CD4-positive, alpha-beta T cell (primary cell): ENCODE measurements around the gene LCE1C. TPM values are rescaled to one million over a fixed set of nuclear protein-coding genes. Genes with fewer than 3 reads are reported as not detected.

Experiments used
- ATAC-seq: fragments of 200-7000 bp; cut with Tn5 transposase; one replicate; pipeline ENCODE4 v1.10.0; 2022; ENCODE audit warnings: mild to moderate bottlenecking; ENCODE audit not compliant: poor library complexity
- CTCF ChIA-PET: fragments of 350-600 bp; sonication (Branson Sonifier 250); formaldehyde crosslinking; loops from one replicate; lab custom pipeline; 2021; ENCODE audit warnings: antibody characterized with exemption, inconsistent platforms; lab: Charles Lee
- POLR2A ChIA-PET: fragments of 350-600 bp; sonication (Branson Sonifier 250); formaldehyde crosslinking; loops from one replicate; lab custom pipeline; 2021; ENCODE audit warnings: antibody characterized with exemption, inconsistent platforms; lab: Charles Lee
- DNase-seq, 14 experiments: peaks; one replicate each; pipeline ENCODE4 v3.0.0-alpha.2; 2013 to 2020; ENCODE audit warnings: mixed read lengths in 2 of 14
- H3K27ac ChIP-seq, 2 donors: one replicate each; pipeline versions ENCODE4 v1.5.1 to v1.7.0; 2013; ENCODE audit warnings: low read length in 2 of 2, low read depth in 1 of 2, mild to moderate bottlenecking in 1 of 2
- H3K27me3 ChIP-seq, 2 experiments: 1 replicate in 1 of 2; 2 replicates in 1 of 2; pipeline versions ENCODE4 v1.6.1 to v1.7.0; 2013; ENCODE audit warnings: low read length in 2 of 2, control low read depth in 1 of 2, mild to moderate bottlenecking in 1 of 2, moderate library complexity in 1 of 2; ENCODE audit not compliant: insufficient read depth in 2 of 2, control insufficient read depth in 1 of 2
- H3K36me3 ChIP-seq: one replicate; pipeline ENCODE4 v1.6.1; 2013; ENCODE audit warnings: low read length, control low read depth; ENCODE audit not compliant: insufficient read depth
- H3K4me1 ChIP-seq: one replicate; pipeline ENCODE4 v1.6.1; 2013; ENCODE audit warnings: low read length, control low read depth; ENCODE audit not compliant: insufficient read depth
- H3K4me3 ChIP-seq: one replicate; pipeline ENCODE4 v1.5.1; 2013; ENCODE audit warnings: mild to moderate bottlenecking, low read length, moderate library complexity
- H3K9me3 ChIP-seq, 2 experiments: 1 replicate in 1 of 2; 2 replicates in 1 of 2; pipeline versions ENCODE4 v1.6.1 to v1.7.0; 2013; ENCODE audit warnings: low read length in 2 of 2, mild to moderate bottlenecking in 2 of 2, control low read depth in 1 of 2, moderate library complexity in 1 of 2; ENCODE audit not compliant: control insufficient read depth in 1 of 2, insufficient read depth in 1 of 2
- H3K27ac Mint-ChIP-seq: one replicate; pipeline ENCODE4 v1.8.0; 2020; ENCODE audit warnings: mixed read lengths
- H3K27me3 Mint-ChIP-seq: one replicate; pipeline ENCODE4 v1.8.0; 2021; ENCODE audit warnings: mixed read lengths
- H3K36me3 Mint-ChIP-seq: one replicate; pipeline ENCODE4 v1.8.0; 2021; ENCODE audit warnings: low read depth, mixed read lengths
- H3K4me1 Mint-ChIP-seq: one replicate; pipeline ENCODE4 v1.8.0; 2021; ENCODE audit warnings: low read depth, mixed read lengths
- H3K4me3 Mint-ChIP-seq: one replicate; pipeline ENCODE4 v1.8.0; 2020; ENCODE audit warnings: mild to moderate bottlenecking, mixed read lengths
- H3K9me3 Mint-ChIP-seq: one replicate; pipeline ENCODE4 v1.8.0; 2020; ENCODE audit warnings: mixed read lengths
- intact Hi-C, 2 experiments: fragments of 100-400 bp; cut with DNase I in 1 of 2; cut with micrococcal nuclease in 1 of 2; formaldehyde crosslinking; loops; one replicate each; pipeline versions ENCODE4 v1.15.1 to v1.9.0; 2023 to 2025; cut with DNase I, micrococcal nuclease
- polyA plus RNA-seq, 2 donors: library from polyadenylated mRNA; unstranded; fragments of 120-200 nt; gene quantifications; one replicate each; pipeline ENCODE4 v1.2.1, GENCODE V29; 2013
- total RNA-seq, 174 experiments: library from RNA in 2 of 174; stranded (reverse) in 2 of 174; gene quantifications; one replicate each; pipeline ENCODE4 v1.2.3 and lab custom pipeline; 2021 to 2026
- TF ChIP-seq, protein P1 (sequence below): fragments of 200-600 bp; IDR thresholded peaks from one replicate; pipeline ENCODE4 v1.8.0; 2022; ENCODE audit warnings: antibody characterized with exemption, mild to moderate bottlenecking

Gene LCE1C, protein sequence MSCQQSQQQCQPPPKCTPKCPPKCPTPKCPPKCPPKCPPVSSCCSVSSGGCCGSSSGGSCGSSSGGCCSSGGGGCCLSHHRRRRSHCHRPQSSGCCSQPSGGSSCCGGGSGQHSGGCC
- total RNA-seq (not detected), total RNA-seq (lab: John Stamatoyannopoulos, UW) (0 to 0.06 (median 0) reads per million in 172 experiments)
- not detected for polyA plus RNA-seq (2013, experiment 1 of 2)
- not detected for polyA plus RNA-seq (2013, experiment 2 of 2)

DNA sequence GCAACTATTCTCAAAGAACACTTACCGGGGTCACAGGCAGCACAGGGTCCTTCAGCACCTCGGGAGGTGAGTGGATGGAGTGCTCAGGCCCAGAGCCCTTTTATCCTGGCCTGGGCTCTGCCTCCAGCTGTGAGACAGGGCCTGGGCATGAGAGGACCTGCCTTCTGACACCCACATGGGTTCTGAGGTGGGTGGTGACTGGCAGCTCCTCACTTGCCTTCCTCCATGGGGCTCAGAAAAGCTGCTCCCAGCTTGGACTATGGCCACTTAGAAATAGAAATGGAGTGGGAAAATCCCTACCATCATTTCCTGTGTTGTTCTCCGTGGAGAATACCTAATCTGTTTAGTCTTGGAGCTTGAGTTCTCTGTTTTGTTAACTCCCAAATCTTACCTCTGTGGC lies at the start of gene LCE1C:
Gene LCE1C, minus strand, starts transcription at position 76 of the 400 bp plus-strand sequence. CDS start 1,173 bp downstream, outside the sequence.
- TF ChIP-seq, protein P1, sequence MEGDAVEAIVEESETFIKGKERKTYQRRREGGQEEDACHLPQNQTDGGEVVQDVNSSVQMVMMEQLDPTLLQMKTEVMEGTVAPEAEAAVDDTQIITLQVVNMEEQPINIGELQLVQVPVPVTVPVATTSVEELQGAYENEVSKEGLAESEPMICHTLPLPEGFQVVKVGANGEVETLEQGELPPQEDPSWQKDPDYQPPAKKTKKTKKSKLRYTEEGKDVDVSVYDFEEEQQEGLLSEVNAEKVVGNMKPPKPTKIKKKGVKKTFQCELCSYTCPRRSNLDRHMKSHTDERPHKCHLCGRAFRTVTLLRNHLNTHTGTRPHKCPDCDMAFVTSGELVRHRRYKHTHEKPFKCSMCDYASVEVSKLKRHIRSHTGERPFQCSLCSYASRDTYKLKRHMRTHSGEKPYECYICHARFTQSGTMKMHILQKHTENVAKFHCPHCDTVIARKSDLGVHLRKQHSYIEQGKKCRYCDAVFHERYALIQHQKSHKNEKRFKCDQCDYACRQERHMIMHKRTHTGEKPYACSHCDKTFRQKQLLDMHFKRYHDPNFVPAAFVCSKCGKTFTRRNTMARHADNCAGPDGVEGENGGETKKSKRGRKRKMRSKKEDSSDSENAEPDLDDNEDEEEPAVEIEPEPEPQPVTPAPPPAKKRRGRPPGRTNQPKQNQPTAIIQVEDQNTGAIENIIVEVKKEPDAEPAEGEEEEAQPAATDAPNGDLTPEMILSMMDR, result no peak
- POLR2A ChIA-PET, result no interaction called here
- Mint-ChIP-seq H3K4me1 (no peaks in the 10 kb centered on the region), H3K4me3 (no peak within 1 kb of the TSS), H3K9me3 (no peaks in the 10 kb centered on the region), H3K27me3 (peaks cover 35% of the 10 kb centered on the region), H3K36me3 (no peaks in the 10 kb centered on the region), H3K27ac (no peak within 1 kb of the TSS)
- CTCF ChIA-PET, result no interaction called here
- intact Hi-C loops, result no loop called here
- no peak for DNase-seq
- Histone ChIP-seq H3K27me3 (peaks cover 5 to 11% of the 10 kb centered on the region in 2 experiments), H3K36me3 (no peaks in the 10 kb centered on the region), H3K4me1 (no peaks in the 10 kb centered on the region), H3K9me3 (no peaks in the 10 kb centered on the region), H3K4me3 (no peak within 1 kb of the TSS), H3K27ac (no peak within 1 kb of the TSS)
- ATAC-seq, result no peak

DNA sequence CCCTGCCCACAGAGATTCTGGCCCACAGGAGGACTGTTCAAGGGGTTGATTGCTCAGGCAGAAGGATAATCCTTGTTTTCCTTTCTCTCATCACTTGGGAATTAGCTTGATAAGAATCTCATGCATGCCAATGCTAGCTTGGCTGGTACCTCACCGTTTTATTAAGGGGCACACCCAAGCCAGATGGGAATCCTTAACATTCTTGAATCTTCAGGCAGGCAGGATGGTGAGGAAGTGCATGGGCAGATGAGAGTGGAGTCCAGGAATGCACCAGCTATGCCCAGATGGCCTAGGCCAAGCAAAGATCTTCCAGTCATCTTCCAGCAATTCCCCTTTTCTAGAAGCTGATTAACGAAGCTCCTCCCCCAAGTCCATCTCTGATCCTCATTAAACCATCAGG lies 49.2 kb upstream of the LCE1C start:
- no peaks in the 10 kb centered on the region for H3K36me3 Mint-ChIP-seq
- no peaks in the 10 kb centered on the region for H3K36me3 ChIP-seq
- no peak for ATAC-seq
- H3K9me3 Mint-ChIP-seq, result no peaks in the 10 kb centered on the region
- H3K4me1 Mint-ChIP-seq, result no peaks in the 10 kb centered on the region
- no peak for DNase-seq
- peaks cover 28% of the 10 kb centered on the region for H3K27me3 Mint-ChIP-seq
- no peak overlapping the region for H3K4me3 ChIP-seq
- TF ChIP-seq, protein P1, result no peak
- no peak overlapping the region for H3K27ac Mint-ChIP-seq
- H3K9me3 ChIP-seq, result no peaks in the 10 kb centered on the region
- peaks cover 5% of the 10 kb centered on the region in 2 experiments for H3K27me3 ChIP-seq
- no peak overlapping the region for H3K27ac ChIP-seq
- no peak overlapping the region for H3K4me3 Mint-ChIP-seq
- intact Hi-C loops, result no loop called here
- CTCF ChIA-PET, result no interaction called here
- no peaks in the 10 kb centered on the region for H3K4me1 ChIP-seq
- POLR2A ChIA-PET, result no interaction called here

DNA sequence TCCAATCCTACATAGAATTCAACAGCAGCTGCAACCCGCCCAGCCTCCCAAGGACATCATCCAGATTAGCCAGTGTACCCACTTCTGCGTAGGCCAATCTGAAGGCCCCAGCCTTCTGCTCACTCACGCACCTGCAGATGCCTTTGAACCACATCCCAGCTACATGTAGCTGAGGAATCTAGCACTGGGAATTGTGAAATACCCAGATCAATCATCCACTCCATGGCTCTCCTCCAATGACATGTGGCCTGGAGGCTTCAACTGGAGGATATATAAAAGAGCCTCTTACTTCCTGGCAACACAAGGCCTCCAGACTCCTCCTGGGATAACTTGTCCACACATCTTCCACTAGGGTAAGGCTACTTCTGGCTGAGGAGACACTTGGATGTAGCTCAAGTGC lies 36.1 kb upstream of the LCE1C start, which contains the start of gene LCE6A:
Gene LCE6A, plus strand, starts transcription at position 301 of the 400 bp plus-strand sequence. CDS start 665 bp downstream, outside the sequence.
- H3K4me1 ChIP-seq, result no peaks in the 10 kb centered on the region
- no peak within 1 kb of the TSS for H3K4me3 ChIP-seq
- no peaks in the 10 kb centered on the region for H3K9me3 ChIP-seq
- H3K36me3 ChIP-seq, result no peaks in the 10 kb centered on the region
- intact Hi-C loops, result no loop called here
- H3K9me3 Mint-ChIP-seq, result no peaks in the 10 kb centered on the region
- no peaks in the 10 kb centered on the region for H3K36me3 Mint-ChIP-seq
- CTCF ChIA-PET, result no interaction called here
- TF ChIP-seq, protein P1, result no peak
- POLR2A ChIA-PET, result no interaction called here
- no peaks in the 10 kb centered on the region for H3K4me1 Mint-ChIP-seq
- ATAC-seq (no peak), DNase-seq (no peak)
- H3K27me3 Mint-ChIP-seq, result peaks cover 25% of the 10 kb centered on the region
- no peak within 1 kb of the TSS for H3K4me3 Mint-ChIP-seq
- H3K27me3 ChIP-seq, result peaks cover 0 to 10% of the 10 kb centered on the region in 2 experiments
- H3K27ac Mint-ChIP-seq, result no peak within 1 kb of the TSS
- H3K27ac ChIP-seq, result no peak within 1 kb of the TSS
